Omental fat pad (tissue), 4 donors: Measurements from ENCODE around the gene EZH1. TPM values are rescaled to one million over a fixed set of nuclear protein-coding genes. Genes with fewer than 3 reads are reported as not detected.

ENCODE experiments used
- ATAC-seq: fragments of 150-250 bp; one replicate; pipeline ENCODE4 v1.9.1; 2016; ENCODE audit warnings: mild to moderate bottlenecking, moderate library complexity; ENCODE audit not compliant: low FRiP score
- DNase-seq: peaks from one replicate; pipeline ENCODE4 v3.0.0-alpha.2; 2019; ENCODE audit warnings: low spot score
- CTCF ChIP-seq, 3 donors: fragments of 450-650 bp; IDR thresholded peaks; one replicate each; pipeline ENCODE4 v1.5.1; 2016 to 2017; ENCODE audit warnings: antibody characterized with exemption in 3 of 3, mild to moderate bottlenecking in 3 of 3, moderate library complexity in 2 of 3
- total RNA-seq, 4 donors: library from RNA; depleted of rRNA; stranded (reverse); fragments of >200 nt; gene quantifications; one replicate each; pipeline ENCODE4 v1.1.0, GENCODE V29; 2016

The EZH1 gene
- total RNA-seq = 10 to 100 TPM; 42.0 to 91.1 (median 50.9) TPM

GRCh38 chr17:42744806-42745617 lies at the start of gene EZH1:
Gene EZH1, minus strand, starts transcription at chr17:42745040. Its CDS starts 16,099 bp downstream, at chr17:42728941.
- DNase-seq (peak; percentile 61), ATAC-seq (peak; percentile 96)
- TF ChIP-seq CTCF (IDR thresholded peaks at IDR 0.05) = no peak

DNA sequence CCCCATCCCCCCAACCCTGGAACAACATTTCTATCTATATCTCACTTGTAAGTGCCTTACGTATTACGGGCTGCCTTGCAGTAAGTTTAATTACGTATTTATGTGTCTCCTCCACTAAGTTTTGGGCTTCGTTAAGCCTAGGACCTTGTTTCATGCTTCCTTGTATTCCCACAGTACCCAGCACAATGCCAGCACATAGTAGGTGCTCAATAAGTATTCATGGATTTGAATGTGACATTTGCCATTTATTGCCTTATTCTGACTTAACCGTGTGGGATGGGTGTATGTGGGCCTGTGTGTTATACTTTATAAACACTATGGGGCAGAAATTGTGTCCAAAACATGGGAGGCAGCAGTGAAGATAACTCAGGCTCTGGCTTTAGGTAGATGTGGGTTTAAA lies 47.7 kb upstream of the EZH1 start:
- DNase-seq (no peak), ATAC-seq (no peak)
- TF ChIP-seq CTCF (IDR thresholded peaks at IDR 0.05) = no peak

- no peak for TF ChIP-seq CTCF (IDR thresholded peaks at IDR 0.05)
- ATAC-seq = no peak
- no peak for DNase-seq
Measured at GRCh38 chr17:42791948-42792347, 47.1 kb upstream of the EZH1 start.

- no peak for DNase-seq
- no peak for TF ChIP-seq CTCF (IDR thresholded peaks at IDR 0.05)
- no peak for ATAC-seq
Measured at GRCh38 chr17:42787266-42787665, 42.4 kb upstream of the EZH1 start.

DNA sequence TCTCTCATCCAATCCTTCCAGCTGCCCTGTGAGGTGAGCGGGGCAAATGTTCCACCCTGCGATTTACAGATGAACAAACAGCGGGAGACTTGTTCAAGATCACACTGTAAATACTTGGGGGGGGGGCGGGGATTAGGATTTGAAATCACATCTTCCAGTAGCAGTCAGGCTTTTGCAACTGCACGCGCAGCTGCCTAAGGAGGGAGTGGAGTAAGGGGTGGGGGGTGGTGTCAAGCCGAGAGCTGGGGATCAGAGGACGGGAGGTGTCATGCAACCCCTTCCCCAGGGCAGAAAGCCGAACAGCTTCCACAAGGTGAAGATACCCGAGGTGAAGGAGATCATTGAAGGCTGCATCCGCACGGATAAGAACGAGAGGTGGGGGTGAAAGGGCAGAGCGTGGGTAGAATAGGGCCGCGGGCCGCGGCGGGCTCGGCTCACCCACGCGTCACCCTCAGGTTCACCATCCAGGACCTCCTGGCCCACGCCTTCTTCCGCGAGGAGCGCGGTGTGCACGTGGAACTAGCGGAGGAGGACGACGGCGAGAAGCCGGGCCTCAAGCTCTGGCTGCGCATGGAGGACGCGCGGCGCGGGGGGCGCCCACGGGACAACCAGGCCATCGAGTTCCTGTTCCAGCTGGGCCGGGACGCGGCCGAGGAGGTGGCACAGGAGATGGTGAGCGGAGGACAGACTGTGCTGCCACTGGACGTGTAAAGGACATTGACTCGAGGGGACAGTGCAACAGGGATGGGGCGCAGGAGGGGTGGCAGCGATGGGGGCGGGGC lies 40.2 kb upstream of the EZH1 start:
- TF ChIP-seq CTCF (IDR thresholded peaks at IDR 0.05) = no peak
- ATAC-seq (no peak), DNase-seq (no peak)

GRCh38 chr17:42784409-42784808 lies 39.6 kb upstream of the EZH1 start:
- DNase-seq (no peak), ATAC-seq (no peak)
- TF ChIP-seq CTCF (IDR thresholded peaks at IDR 0.05) = no peak
